ENCODE results near the gene CYS1.

Gene CYS1

DNA sequence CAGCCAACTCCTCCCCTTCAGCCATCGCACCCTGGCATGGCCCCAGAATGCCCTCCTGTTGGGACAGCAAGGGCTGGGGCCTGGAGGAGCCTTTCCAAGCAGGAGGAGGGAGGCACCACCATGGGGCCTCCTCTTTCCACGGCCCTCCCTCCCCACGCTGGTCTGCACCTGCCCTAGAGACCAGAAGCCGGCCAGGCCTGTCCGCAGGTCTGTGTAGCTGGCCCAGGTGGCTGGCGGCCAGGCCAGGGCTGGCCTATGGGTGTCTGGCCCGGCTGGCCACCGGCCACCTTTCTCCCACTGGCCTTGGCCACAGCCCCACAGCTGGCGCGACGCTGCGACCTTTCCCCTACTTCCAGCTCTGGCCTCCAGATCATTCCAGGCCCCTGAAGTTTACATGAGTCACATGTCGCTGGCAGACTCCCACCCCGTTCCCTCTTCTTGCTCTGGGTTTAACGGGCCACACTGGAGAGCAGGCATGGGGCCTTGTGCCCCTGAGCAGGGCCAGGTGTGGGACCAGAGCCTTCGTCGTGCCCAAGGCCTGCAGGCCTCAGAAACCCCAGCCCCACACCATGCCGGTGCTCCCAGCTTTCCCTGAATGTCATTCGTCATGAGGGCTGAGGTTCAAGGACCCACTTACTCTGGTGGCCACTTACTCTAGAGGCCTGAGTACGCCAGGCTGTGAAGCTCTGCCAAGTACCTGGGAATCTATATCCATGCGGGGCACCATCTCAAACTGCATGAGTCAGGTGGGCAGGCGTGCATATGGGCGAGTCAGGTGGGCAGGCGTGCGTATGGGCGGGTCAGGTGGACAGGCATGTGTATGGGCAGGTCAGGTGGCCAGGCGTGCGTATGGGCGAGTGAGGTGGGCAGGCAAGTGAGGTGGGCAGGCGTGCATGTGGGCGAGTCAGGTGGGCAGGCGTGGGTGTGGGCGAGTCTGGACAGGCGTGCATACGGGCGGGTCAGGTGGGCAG is 70.1 kb downstream of the CYS1 start:
- DNase-seq = no peak

DNA sequence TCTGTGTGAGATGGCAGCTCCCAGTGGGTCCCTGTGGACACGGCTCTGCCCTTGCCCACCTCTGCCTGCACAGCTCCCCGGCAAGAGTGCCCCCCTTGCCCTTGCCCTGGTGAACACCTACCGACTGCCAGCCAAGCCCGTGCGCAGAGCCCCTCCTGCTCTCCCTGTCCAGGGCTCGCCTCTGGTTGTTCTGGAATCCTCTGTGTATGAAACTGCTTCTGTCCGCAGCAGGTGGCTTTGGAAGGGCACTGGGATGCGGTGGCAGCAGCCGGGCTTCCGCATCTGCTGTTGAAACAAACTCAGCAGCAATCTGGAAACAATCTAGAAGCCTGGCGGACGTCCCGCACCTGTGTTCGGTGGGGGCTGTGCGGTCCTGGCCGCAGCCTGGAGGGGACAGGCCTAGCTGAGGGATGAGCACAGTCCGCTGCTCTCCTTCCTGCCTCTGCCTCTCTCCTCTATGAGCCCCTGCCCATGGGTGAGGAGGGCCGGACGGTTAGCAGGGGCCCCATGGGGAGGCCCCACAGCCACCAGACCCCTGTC is 70.9 kb downstream of the CYS1 start:
- DNase-seq = no peak

DNA sequence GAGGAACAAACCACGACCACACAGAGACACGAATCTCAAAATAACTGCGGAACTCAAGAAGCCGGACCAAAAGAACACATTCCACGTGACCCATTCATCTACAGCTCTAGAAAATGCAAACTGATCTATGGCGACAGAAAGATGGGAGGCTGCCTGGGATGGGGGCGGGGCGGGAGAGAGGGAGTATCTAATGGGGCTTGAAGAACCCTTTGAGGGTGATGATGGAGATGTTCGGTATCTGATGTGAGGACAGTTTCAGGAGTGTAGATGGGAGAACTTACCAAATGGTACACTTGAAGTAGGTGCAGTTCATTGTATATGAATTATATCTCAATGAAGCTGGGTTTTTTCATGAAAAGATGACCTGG is 71.4 kb downstream of the CYS1 start:
- no peak for DNase-seq

DNA sequence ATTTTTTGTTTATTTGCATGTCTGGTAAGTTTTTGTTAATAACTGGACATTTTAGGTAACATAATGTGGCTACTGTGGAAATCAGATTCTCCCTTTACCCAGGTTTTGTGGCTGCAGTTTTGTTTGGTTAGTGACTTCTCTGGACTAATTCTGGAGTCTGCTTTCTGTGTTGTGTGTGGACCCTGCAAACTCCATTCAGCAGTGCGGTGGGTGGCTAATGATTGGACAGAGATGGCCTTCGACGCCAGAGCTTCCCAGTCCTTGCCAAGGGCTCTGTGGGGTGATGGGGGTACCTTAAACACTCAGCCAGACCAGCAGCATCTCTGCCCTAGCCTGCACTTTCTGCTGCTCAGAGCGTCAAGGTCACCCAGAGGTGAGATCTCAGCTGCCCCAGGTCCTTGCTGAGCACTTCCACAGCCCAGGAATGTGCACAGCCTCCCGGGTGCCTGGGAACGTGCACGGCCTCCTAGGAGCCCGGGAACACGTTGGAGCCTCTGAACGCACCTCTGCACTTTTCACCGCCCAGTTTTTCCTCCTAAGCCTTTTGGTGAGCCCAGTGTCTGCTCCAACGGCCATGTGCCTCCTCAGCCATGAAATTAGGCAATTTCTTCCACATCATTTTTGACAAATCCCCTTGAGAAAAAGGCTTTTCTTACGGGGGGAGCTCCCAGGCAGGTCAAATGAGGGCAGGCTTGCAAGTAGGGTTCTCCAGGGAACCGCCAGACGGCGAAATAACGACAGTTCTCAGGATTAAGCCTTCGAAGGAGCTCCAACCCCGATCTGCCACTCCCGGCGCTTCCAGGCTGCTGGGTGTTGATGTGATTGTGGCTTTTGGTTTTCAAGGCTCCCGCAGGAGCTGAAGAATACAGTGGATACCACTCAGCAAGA is 72.0 kb downstream of the CYS1 start:
- DNase-seq = no peak

DNA sequence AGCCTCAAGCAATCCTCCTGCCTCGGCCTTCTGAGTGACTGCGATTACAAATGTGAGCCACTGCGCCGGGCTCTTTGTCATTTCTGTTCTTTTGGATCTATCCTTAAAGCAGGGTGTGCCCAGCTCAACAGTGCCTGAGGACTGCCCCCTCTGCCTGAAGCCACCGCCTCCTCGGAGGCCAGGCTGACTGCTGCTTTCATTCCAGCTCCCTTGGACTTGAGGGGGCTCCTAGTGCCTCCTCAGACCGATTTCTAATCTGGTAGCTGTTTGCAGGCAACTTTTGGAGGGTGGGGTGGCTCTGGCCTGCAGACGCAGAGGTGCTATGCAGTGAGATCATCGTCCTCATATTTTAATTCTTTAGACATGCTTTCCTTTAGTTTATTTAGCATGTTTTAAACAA is 72.8 kb downstream of the CYS1 start:
- DNase-seq = no peak
